Endometrium (tissue), 2 donors: ENCODE results near the gene FER.
"Not testable (repeated sequence)": the region's sequence is repeated elsewhere in the genome, so short reads cannot be mapped to it uniquely, and the experiment has no call there.

Experiments
- FAIRE-seq: peaks from 2 replicates; lab custom pipeline; 2012; peaks lifted over from hg19 to GRCh38; lab: Jason Lieb, UNC
- donor health status: control.
- donor health status: control.

The FER gene

GRCh38 chr5:108747774-108748400 lies at the start of gene FER:
Gene FER (plus strand): TSS chr5:108747897. CDS start chr5:108798183, 50,286 bp downstream.
- FAIRE-seq, result no peak

GRCh38 chr5:108700388-108700787 lies 47.3 kb upstream of the FER start:
- not testable (repeated sequence) for FAIRE-seq

GRCh38 chr5:108700930-108701329 lies 46.8 kb upstream of the FER start:
- FAIRE-seq, result no peak

DNA sequence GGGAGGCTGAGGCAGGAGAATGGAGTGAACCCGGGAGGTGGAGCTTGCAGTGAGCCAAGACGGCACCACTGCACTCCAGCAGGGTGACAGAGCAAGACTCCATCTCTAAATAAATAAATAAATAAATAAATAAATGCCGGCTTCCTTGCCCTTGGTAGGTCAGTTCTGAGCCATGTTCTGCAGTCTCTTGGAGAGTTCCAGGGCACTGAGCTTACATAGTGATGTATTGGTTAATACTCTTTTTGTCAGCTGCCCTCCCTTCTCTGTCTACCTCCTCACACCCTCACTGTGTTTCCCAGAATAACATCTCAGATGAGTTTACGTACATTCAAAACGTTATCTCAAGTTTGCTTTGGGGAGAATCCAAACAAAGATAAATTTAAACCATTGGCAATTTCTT lies 45.2 kb upstream of the FER start:
- FAIRE-seq, result no peak

- FAIRE-seq, result no peak
Observed at GRCh38 chr5:108703313-108703712, 44.4 kb upstream of the FER start.

- FAIRE-seq, result no peak
Observed at GRCh38 chr5:108707141-108707540, 40.6 kb upstream of the FER start.

GRCh38 chr5:108711898-108712297 lies 35.8 kb upstream of the FER start:
- no peak for FAIRE-seq

GRCh38 chr5:108715408-108715807 lies 32.3 kb upstream of the FER start:
- FAIRE-seq, result no peak

GRCh38 chr5:108720391-108720790 lies 27.3 kb upstream of the FER start:
- FAIRE-seq, result no peak

DNA sequence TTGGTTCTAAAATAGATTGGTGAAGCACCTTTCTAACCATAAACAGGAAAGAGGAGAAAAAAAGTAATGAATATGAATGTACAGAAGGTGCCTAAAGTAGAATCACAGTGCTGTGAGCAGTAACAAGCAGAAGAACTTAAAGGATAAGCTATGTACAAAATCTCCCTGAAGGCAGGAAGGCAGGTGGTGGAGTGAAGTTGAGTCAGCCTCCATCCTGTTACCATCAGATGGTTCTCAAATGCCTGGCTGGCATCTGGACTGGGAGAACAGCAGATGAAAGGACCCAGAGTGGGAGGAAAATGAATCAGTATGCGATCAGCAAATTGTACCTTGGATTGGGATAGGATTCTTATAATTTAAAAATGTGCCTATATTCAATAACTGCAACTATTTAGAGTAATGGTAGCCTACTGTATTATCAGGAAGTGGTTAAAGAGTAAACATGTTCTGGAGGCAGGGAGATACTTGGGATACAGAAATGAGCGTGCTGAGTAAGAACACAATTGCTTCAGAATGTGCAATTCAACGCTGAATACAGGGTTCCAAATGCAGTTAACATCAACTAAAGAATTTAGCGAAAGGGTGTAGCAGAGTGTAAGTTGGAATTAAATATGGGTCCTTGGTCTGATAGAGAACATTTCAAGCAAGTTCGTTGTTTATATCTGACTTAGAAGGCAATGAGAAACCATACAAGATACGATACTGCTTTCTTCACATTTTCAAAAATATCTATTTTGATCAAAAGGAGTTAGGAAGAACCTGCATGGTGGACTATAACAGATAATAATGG lies 21.1 kb upstream of the FER start:
- FAIRE-seq, result no peak

DNA sequence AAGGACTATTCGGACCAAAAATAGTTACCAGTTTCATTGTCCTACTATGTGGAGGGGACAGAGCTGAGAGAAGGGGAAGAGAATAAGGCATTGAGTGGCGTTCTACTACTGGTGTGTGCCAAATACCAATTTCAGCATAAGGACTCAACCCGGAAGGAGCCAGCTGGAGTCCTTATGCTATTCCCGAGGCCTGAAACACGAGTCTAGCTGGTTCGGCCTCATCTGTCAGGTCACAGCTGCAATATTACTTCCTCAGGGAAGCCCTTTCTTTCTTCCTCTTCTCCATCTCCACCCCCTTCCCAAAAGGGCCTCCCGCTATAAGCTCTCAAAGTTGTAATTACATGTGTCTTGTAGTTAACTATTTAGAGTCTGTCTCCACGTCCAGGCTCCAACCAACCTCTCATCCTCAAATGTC lies 20.5 kb upstream of the FER start:
- FAIRE-seq, result no peak

DNA sequence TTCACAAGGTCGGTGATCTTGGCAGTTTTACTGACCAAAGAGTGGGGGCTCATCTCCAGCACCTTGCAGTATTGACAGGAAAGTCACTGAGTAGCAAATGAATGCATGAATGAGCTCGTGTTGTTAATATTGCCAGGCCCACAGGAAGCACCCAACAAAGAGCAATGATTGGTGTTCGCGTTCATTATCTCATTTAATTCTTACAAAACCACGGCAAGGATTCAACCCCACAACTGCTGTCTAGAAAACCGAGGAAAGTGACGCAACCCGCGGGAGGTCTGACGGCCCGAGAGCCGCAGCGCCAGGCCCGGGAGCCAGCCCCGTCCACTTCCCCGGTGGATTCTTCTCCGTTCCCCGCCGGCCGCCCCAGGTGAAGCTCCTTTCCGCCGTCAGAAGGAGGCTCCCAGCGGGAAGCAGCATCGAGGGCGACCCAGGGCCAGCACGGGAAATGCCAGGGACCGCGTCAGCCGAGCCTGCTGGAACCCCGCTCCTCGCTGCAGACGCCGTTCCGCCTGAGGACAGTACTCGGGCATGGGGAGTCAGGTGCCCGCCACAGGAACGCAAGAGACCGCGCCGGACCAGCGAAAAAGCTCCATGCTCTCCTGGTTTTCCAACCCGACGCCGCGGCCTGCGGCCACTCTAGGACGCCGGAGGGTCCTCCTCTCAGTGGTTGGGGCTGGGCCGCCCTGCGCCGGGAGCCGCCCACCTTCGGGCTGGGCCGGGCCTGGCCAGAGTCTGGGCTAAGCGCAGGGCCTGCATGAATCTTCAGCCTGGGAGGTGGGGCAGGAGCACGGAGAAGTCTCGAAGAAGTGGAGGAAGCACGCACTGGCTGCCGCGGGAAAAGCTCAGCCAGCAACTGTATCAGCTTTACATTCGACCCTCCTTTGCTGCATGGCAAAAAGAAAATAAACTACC lies 19.8 kb upstream of the FER start:
- peak; percentile 79 for FAIRE-seq

DNA sequence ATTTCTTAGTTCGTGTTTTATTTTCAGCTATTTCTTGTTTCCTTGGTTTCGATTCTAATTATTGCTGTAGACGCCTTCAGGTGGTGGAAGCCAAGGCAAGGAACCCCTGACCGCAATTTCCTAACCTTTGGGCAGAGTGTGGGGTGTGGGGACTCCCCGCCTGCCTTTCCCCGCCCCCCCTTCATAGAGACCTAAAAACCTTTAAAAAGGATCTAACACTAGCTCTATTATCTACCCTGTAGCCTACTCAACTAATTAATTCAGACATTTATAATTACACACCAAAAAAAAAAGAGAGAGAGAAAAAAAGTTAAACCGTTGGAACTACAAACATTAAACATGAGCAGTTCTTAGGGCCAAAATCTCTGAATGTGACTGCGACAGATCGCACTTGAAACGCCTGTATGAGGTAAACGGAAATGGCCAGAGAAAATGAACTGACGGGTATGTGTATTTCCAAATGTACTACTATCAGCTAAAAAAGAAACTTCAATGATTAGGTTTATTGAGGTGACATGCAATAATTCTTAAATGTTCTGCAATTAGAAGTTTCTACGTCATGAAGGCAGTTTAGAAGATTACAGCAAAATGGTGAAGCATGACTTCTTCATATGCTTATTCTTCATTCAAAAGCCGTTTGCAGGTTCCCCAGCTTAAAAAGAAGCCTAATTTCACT lies 19.0 kb upstream of the FER start:
- FAIRE-seq, result no peak

DNA sequence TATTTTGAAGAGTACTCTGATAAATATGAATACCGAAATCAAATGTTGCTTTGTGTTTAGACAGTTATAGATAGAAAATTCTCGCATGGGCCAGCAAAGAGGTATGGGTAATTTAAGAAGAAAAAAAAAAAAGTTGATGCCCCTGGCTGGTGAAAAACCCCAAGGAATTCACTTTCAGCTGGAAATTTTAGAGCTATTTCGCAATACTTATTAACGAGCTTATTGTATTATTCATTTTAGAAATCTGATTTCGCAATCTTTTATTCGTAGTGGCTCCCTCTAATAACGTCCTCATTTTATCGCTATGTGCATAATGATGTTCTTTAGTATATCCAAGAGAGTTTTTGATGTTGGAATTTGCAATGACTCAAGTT lies 18.5 kb upstream of the FER start:
- FAIRE-seq, result no peak

GRCh38 chr5:108730617-108731340 lies 16.9 kb upstream of the FER start:
- FAIRE-seq, result no peak

DNA sequence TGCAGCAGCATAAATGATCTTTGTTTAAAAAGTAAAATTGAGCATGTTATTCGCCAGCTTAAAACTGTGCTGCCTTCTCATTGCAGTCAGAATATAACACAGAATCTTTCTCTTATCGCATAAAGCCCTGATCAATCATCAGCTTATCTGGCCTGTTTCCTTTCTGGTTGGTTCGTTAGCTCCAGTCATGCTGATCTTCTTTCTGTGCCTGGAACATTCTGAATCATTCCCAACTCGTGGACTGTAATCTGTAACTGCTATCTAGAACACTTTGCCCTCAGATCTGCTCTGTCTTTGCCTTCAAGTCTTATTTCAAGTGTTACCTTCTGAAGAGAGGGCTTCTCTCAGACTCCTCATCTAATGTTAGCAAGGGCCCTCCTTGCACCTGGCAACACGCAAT lies 11.9 kb upstream of the FER start:
- FAIRE-seq, result no peak

DNA sequence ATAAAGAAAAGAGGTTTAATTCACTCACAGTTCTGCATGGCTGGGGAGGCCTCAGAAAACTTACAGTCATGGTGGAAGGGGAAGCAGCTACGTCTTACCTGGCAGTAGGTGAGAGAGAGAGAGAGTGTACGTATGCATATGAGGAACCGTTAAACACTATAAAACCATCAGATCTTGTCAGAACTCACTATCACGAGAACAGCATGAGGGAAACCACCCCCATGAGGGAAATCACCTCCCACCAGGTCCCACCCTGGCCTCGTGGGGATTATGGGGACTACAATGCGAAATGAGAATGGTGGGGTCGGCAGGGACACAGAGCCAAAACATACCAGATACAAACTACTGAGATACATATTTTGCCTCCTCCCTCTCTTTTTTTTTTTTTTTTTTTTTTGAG lies 10.8 kb upstream of the FER start:
- no peak for FAIRE-seq

- FAIRE-seq, result no peak
Observed at GRCh38 chr5:108739376-108739775, 8.3 kb upstream of the FER start.

- no peak for FAIRE-seq
Observed at GRCh38 chr5:108739906-108740305, 7.8 kb upstream of the FER start.

GRCh38 chr5:108743319-108743718 lies 4.4 kb upstream of the FER start:
- FAIRE-seq, result no peak

GRCh38 chr5:108743846-108744245 lies 3.9 kb upstream of the FER start:
- FAIRE-seq, result no peak
